ENCODE results near the gene SNRPN. TPM values are rescaled to one million over a fixed set of nuclear protein-coding genes. Genes with fewer than 3 reads are reported as not detected.

Gene SNRPN
- total RNA-seq (2022), result 86.5 and 101 TPM in 2 replicates
- Bru-seq, nascent RNA, result percentile 25 among the genes with signal in this experiment
- percentile 37 among the genes with signal in this experiment for BruChase-seq, experiment 1, labeled RNA remaining after a 6-hour chase
- BruChase-seq, experiment 2, labeled RNA remaining after a 2-hour chase, result percentile 34 among the genes with signal in this experiment
- long read RNA-seq, transcript SNRPN-202 (10 exons, 1,528 nt), result major isoform, 205 of 274 reads
- long read RNA-seq, transcript SNRPN-201 (10 exons, 1,304 nt), result minor isoform, 5 of 274 reads
- long read RNA-seq, partial matches to known transcripts, result 9 of 274 reads
- long read RNA-seq, other reads (novel, unspliced or antisense), result 53 of 274 reads

DNA sequence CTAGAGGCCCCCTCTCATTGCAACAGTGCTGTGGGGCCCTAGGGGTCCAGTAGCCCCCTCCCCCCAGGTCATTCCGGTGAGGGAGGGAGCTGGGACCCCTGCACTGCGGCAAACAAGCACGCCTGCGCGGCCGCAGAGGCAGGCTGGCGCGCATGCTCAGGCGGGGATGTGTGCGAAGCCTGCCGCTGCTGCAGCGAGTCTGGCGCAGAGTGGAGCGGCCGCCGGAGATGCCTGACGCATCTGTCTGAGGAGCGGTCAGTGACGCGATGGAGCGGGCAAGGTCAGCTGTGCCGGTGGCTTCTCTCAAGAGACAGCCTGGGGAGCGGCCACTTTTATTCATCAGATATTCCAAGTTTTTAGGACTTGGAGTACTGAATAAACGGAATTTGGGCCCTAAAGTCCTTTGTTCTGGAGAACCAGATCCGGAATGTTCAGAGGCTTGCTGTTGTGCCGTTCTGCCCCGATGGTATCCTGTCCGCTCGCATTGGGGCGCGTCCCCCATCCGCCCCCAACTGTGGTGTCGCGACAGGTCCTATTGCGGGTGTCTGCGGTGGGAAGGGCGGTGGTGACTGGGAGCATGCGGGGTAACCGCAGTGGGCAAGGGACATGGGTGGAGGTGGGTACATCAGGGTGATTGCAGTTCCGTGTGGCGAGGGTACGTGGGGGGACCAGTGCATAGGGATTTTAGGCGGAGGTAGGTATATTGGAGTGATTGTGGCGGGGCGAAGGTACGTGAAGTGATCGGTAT, at the start of gene SNRPN, which contains the start of gene SNURF:
TSS of gene SNRPN (plus strand) at position 205 of the 748 bp plus-strand sequence. CDS start 19,467 bp downstream, outside the sequence.
TSS of gene SNURF (plus strand) at position 205 of the 748 bp plus-strand sequence. CDS start at position 267, 62 bp downstream.
- H3K9me3 Mint-ChIP-seq (ENCODE audit: unreplicated experiment), result no peaks in the 10 kb centered on the region
- ChIA-PET POLR2A (interaction anchor here (0.6 to 1.0 kb wide), 2 partner anchors 26 to 39 kb away, joined by 3 read pairs; no protein-coding TSS in a partner anchor), CTCF (interaction anchor here (0.6 to 0.7 kb wide), 2 partner anchors 186 to 913 kb away, joined by 3 read pairs; no protein-coding TSS in a partner anchor)

DNA sequence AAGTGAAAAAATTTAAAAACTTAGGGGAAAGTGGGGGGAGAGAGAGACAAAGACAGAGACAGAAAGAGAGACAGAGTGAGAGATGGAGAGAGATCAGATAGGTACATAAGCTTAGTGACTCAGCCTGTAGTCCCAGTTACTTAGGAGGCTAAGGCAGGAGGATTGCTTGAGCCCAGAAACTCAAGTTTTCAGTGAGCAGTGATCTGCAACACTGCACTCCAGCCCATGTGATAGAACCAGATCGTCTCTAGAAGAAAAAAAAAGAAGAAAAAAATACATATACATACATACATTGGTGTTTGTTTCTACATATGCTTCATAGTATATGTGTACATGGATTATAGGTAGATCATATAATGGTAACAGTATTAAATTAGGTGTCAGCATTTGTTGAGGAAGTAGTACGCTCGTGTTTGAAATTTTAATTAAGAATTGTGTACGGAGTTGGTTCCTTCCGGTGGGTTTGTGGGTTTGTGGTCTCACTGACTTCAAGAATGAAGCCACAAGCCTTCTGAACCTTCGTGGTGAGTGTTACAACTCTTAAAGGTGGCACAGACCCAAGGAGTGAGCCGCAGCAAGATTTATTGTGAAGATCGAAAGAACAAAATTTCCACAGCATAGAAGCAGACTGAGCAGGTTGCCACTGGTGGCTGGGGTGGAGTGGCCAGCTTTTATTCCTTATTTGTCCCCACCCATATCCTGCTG, 38.3 kb upstream of the SNRPN start:
- no peak overlapping the region for H3K27ac Mint-ChIP-seq (ENCODE audit: low read depth, unreplicated experiment)
- no TSS peak for BruUV-seq (replicated peaks)
- ChIA-PET POLR2A (no interaction called here), CTCF (no interaction called here)
- DNase-seq (ENCODE audit: unreplicated experiment), result no peak
- intact Hi-C loops (cut with micrococcal nuclease), result no loop called here
- TF ChIP-seq, protein P1, sequence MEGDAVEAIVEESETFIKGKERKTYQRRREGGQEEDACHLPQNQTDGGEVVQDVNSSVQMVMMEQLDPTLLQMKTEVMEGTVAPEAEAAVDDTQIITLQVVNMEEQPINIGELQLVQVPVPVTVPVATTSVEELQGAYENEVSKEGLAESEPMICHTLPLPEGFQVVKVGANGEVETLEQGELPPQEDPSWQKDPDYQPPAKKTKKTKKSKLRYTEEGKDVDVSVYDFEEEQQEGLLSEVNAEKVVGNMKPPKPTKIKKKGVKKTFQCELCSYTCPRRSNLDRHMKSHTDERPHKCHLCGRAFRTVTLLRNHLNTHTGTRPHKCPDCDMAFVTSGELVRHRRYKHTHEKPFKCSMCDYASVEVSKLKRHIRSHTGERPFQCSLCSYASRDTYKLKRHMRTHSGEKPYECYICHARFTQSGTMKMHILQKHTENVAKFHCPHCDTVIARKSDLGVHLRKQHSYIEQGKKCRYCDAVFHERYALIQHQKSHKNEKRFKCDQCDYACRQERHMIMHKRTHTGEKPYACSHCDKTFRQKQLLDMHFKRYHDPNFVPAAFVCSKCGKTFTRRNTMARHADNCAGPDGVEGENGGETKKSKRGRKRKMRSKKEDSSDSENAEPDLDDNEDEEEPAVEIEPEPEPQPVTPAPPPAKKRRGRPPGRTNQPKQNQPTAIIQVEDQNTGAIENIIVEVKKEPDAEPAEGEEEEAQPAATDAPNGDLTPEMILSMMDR (IDR thresholded peaks at IDR 0.05; ENCODE audit: unreplicated experiment), result no peak
- H3K36me3 Mint-ChIP-seq (ENCODE audit: insufficient read depth, unreplicated experiment), result peaks cover 5% of the 10 kb centered on the region
- no peak overlapping the region for H3K4me3 Mint-ChIP-seq (ENCODE audit: unreplicated experiment)
- no peaks in the 10 kb centered on the region for H3K27me3 Mint-ChIP-seq (ENCODE audit: insufficient read depth, unreplicated experiment)
- H3K4me1 Mint-ChIP-seq (ENCODE audit: insufficient read depth, unreplicated experiment), result no peaks in the 10 kb centered on the region
- H3K9me3 Mint-ChIP-seq (ENCODE audit: unreplicated experiment), result peaks cover 18% of the 10 kb centered on the region

More for the DNA sequence above, at the start of gene SNRPN, which contains the start of gene SNURF:
- no TSS peak for BruUV-seq (replicated peaks)
- Mint-ChIP-seq H3K36me3 (ENCODE audit: insufficient read depth, unreplicated experiment) (no peaks in the 10 kb centered on the region), H3K27ac (ENCODE audit: low read depth, unreplicated experiment) (peak within 1 kb of the TSS; percentile 91), H3K4me1 (ENCODE audit: insufficient read depth, unreplicated experiment) (no peaks in the 10 kb centered on the region), H3K27me3 (ENCODE audit: insufficient read depth, unreplicated experiment) (no peaks in the 10 kb centered on the region), H3K4me3 (ENCODE audit: unreplicated experiment) (peak within 1 kb of the TSS; percentile 94)
- TF ChIP-seq, protein P1 (IDR thresholded peaks at IDR 0.05; ENCODE audit: unreplicated experiment), result no peak
- DNase-seq (ENCODE audit: unreplicated experiment), result peak; percentile 53
- intact Hi-C loops (cut with micrococcal nuclease), result loop anchor here (5.0 kb wide), 1 partner anchor 482 kb away; the partner anchor contains the start of gene UBE3A

DNA sequence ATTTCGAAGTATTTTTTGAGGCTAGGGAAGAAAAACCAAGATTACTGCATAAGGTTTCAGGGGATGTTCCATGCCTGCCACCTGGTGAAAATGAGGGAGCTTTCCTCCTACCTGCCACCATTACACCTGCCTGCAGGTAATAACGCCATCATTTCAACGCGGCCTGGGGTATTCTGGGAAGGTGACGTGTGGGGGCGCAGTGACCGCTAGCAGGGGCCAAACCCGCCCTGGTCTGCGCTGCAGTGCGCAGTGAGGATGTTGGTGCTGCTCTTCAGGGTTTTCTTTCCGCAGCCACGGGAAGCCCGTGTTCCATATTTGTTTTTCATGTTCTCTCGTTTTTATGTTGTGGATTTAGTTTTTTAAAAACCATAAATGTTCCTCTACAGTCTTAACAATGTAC, 37.4 kb upstream of the SNRPN start:
- Mint-ChIP-seq H3K4me3 (ENCODE audit: unreplicated experiment) (no peak overlapping the region), H3K9me3 (ENCODE audit: unreplicated experiment) (peaks cover 13% of the 10 kb centered on the region), H3K4me1 (ENCODE audit: insufficient read depth, unreplicated experiment) (no peaks in the 10 kb centered on the region), H3K27me3 (ENCODE audit: insufficient read depth, unreplicated experiment) (no peaks in the 10 kb centered on the region), H3K27ac (ENCODE audit: low read depth, unreplicated experiment) (no peak overlapping the region), H3K36me3 (ENCODE audit: insufficient read depth, unreplicated experiment) (peaks cover 5% of the 10 kb centered on the region)
- intact Hi-C loops (cut with micrococcal nuclease), result no loop called here
- POLR2A ChIA-PET, result interaction anchor here (0.6 to 0.7 kb wide), 2 partner anchors 67 to 68 kb away, joined by 3 to 4 read pairs; no protein-coding TSS in a partner anchor
- CTCF ChIA-PET, result no interaction called here
- no TSS peak for BruUV-seq (replicated peaks)
- TF ChIP-seq, protein P1 (IDR thresholded peaks at IDR 0.05; ENCODE audit: unreplicated experiment), result no peak
- no peak for DNase-seq (ENCODE audit: unreplicated experiment)

Data from MCF 10A (cell line).